Sigmoid colon (tissue), 7 donors: ENCODE results near the gene SLC31A2. TPM values are rescaled to one million over a fixed set of nuclear protein-coding genes. Genes with fewer than 3 reads are reported as not detected.

Source experiments
- DNase-seq: peaks from one replicate; pipeline ENCODE4 v3.0.0-alpha.2; 2019
- H3K27ac ChIP-seq, 4 donors: fragments of 200-600 bp; sonication (generic); one replicate each; pipeline ENCODE4 v1.5.1; 2016 to 2019; ENCODE audit warnings: mild to moderate bottlenecking in 1 of 4
- H3K27me3 ChIP-seq, 3 donors: fragments of 200-600 bp; sonication (generic); one replicate each; pipeline ENCODE4 v1.5.1; 2019; ENCODE audit warnings: mild to moderate bottlenecking in 1 of 3
- H3K36me3 ChIP-seq, 4 donors: fragments of 200-600 bp; sonication (generic); one replicate each; pipeline ENCODE4 v1.5.1; 2016 to 2019
- H3K4me1 ChIP-seq, 4 donors: fragments of 200-600 bp; sonication (generic); one replicate each; pipeline ENCODE4 v1.5.1; 2017 to 2019
- H3K4me3 ChIP-seq, 4 donors: fragments of 200-600 bp; sonication (generic); one replicate each; pipeline ENCODE4 v1.5.1; 2017 to 2019; ENCODE audit warnings: mild to moderate bottlenecking in 2 of 4, moderate library complexity in 1 of 4
- H3K9me3 ChIP-seq, 4 donors: fragments of 200-600 bp in 3 of 4; sonication (generic) in 3 of 4; one replicate each; pipeline versions ENCODE4 v1.5.1 to v1.6.1; 2013 to 2019
- EP300 ChIP-seq, 4 donors: sonication (generic); formaldehyde crosslinking; IDR thresholded peaks; one replicate each; pipeline ENCODE4 v1.6.1; 2017; ENCODE audit warnings: antibody characterized with exemption in 4 of 4
- POLR2A ChIP-seq, 2 donors: fragments of 450-650 bp; IDR thresholded peaks; one replicate each; pipeline ENCODE4 v1.6.1; 2016; ENCODE audit warnings: antibody characterized with exemption in 2 of 2, mild to moderate bottlenecking in 2 of 2, moderate library complexity in 2 of 2
- POLR2AphosphoS5 ChIP-seq, 4 donors: sonication (generic); formaldehyde crosslinking; IDR thresholded peaks; one replicate each; pipeline ENCODE4 v1.6.1; 2017; ENCODE audit warnings: antibody characterized with exemption in 4 of 4
- WGBS, 2 donors: extraction: QIAGEN DNeasy Blood & Tissue Kit; methylation state at CpG; one replicate each; pipeline ENCODE4 v1.1.7; 2013; 5-methylcytosine and 5-hydroxymethylcytosine counted together
- intact Hi-C: fragments of 100-400 bp; cut with DNase I; formaldehyde crosslinking; loops from one replicate; pipeline ENCODE4 v1.15.1; 2023
- polyA plus RNA-seq, 3 donors: library from polyadenylated mRNA; stranded (reverse); fragments of 200-250 nt; gene quantifications; one replicate each; pipeline ENCODE4 v1.2.3, GENCODE V29; 2013
- total RNA-seq, 4 donors: library from RNA; depleted of rRNA; stranded (reverse); fragments of >200 nt; gene quantifications; one replicate each; pipeline ENCODE4 v1.1.0, GENCODE V29; 2016
- TF ChIP-seq, protein P1 (sequence below), 4 experiments: fragments of 450-650 bp in 3 of 4; fragments of 200-600 bp in 1 of 4; IDR thresholded peaks; one replicate each; pipeline ENCODE4 v1.5.1; 2016 to 2019; ENCODE audit warnings: antibody characterized with exemption in 4 of 4, mild to moderate bottlenecking in 3 of 4, moderate library complexity in 2 of 4
- donor health status: healthy with polysubstance abuse.
- donor health status: Bipolar disorder and iron deficiency.
- donor health status: healthy.

Gene SLC31A2
- total and polyA plus RNA-seq, 7 donors = 4.5 to 19.9 (median 10.8) TPM

- intact Hi-C loops = no loop called here
- TF ChIP-seq, protein P1, sequence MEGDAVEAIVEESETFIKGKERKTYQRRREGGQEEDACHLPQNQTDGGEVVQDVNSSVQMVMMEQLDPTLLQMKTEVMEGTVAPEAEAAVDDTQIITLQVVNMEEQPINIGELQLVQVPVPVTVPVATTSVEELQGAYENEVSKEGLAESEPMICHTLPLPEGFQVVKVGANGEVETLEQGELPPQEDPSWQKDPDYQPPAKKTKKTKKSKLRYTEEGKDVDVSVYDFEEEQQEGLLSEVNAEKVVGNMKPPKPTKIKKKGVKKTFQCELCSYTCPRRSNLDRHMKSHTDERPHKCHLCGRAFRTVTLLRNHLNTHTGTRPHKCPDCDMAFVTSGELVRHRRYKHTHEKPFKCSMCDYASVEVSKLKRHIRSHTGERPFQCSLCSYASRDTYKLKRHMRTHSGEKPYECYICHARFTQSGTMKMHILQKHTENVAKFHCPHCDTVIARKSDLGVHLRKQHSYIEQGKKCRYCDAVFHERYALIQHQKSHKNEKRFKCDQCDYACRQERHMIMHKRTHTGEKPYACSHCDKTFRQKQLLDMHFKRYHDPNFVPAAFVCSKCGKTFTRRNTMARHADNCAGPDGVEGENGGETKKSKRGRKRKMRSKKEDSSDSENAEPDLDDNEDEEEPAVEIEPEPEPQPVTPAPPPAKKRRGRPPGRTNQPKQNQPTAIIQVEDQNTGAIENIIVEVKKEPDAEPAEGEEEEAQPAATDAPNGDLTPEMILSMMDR (IDR thresholded peaks at IDR 0.05) = no peak
- TF ChIP-seq EP300 (IDR thresholded peaks at IDR 0.05) (no peak), POLR2A (IDR thresholded peaks at IDR 0.05) (no peak), POLR2AphosphoS5 (IDR thresholded peaks at IDR 0.05) (no peak)
These were observed 25.3 kb upstream of the SLC31A2 start for GRCh38 chr9:113125386-113126035.

DNA sequence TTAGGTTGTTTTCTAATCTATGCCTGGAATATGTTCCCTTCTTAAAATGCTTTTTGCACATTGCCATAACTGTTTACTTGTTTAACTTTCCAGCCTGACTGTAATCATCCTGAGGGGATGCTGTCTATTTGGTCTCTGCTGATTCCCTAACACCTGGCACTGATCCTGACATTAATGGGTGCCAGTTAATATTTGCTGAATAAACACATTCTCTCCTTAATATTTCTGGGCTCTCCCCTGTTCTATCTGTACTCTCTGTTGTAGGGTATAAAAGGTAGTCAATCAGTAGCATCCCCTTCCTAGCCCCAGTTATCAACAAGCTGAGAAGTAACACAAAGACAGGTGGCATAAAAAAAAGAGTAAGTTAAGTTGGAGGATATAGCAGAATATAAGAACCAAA, 21.3 kb upstream of the SLC31A2 start:
- no peak for DNase-seq
- intact Hi-C loops = no loop called here
- no peak overlapping the region for H3K27ac ChIP-seq
- H3K27me3 ChIP-seq = peaks cover 0 to 7% (median 0%) of the 10 kb centered on the region in 3 donors
- H3K9me3 ChIP-seq = peaks cover 0 to 3% (median 0%) of the 10 kb centered on the region in 4 donors
- no peaks in the 10 kb centered on the region for H3K4me1 ChIP-seq
- TF ChIP-seq EP300 (IDR thresholded peaks at IDR 0.05) = no peak
- no peak for TF ChIP-seq POLR2AphosphoS5 (IDR thresholded peaks at IDR 0.05)
- no peak for TF ChIP-seq POLR2A (IDR thresholded peaks at IDR 0.05)
- TF ChIP-seq, protein P1 (IDR thresholded peaks at IDR 0.05) = no peak
- H3K4me3 ChIP-seq = no peak overlapping the region
- no peaks in the 10 kb centered on the region for H3K36me3 ChIP-seq

More at GRCh38 chr9:113125386-113126035, 25.3 kb upstream of the SLC31A2 start:
- Histone ChIP-seq H3K36me3 (no peaks in the 10 kb centered on the region), H3K9me3 (peaks cover 0 to 3% (median 0%) of the 10 kb centered on the region in 4 donors), H3K27ac (no peak overlapping the region), H3K4me1 (no peaks in the 10 kb centered on the region), H3K27me3 (peaks cover 0 to 5% (median 0%) of the 10 kb centered on the region in 3 donors), H3K4me3 (no peak overlapping the region)
- DNase-seq = no peak
- WGBS, 2 donors = 68 to 69% methylated on average over 4 of the region's 4 CpGs

DNA sequence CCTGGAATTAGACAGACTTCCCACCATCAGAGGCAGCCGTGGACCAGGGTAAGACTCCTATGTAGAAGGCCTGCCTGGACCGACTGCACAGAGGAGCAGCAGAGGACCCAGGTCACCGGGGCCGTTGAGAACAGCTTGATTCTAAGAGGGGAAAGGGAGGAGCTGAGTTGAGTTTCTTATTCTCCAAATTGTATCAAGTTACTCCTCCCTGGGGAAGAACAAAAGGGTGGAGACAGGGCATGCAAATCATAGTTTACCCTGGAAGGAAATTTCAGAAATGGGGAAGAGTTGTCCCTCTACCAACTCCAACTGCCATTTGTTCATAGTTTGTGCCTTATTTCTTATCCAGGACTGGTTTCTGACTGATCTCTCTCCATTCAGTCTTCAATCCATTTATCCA, 20.9 kb upstream of the SLC31A2 start:
- Histone ChIP-seq H3K4me1 (no peaks in the 10 kb centered on the region), H3K36me3 (no peaks in the 10 kb centered on the region), H3K27me3 (peaks cover 0 to 7% (median 0%) of the 10 kb centered on the region in 3 donors), H3K27ac (no peak overlapping the region), H3K9me3 (peaks cover 0 to 3% (median 0%) of the 10 kb centered on the region in 4 donors), H3K4me3 (no peak overlapping the region)
- intact Hi-C loops = no loop called here
- 49 to 61% methylated on average over 4 of the region's 4 CpGs for WGBS, 2 donors
- no peak for TF ChIP-seq POLR2AphosphoS5 (IDR thresholded peaks at IDR 0.05)
- TF ChIP-seq EP300 (IDR thresholded peaks at IDR 0.05) = no peak
- no peak for TF ChIP-seq POLR2A (IDR thresholded peaks at IDR 0.05)
- TF ChIP-seq, protein P1 (IDR thresholded peaks at IDR 0.05) = no peak
- no peak for DNase-seq

- Histone ChIP-seq H3K27me3 (peaks cover 0 to 7% (median 0%) of the 10 kb centered on the region in 3 donors), H3K36me3 (no peaks in the 10 kb centered on the region), H3K9me3 (peaks cover 0 to 3% (median 0%) of the 10 kb centered on the region in 4 donors), H3K4me3 (no peak overlapping the region), H3K4me1 (no peaks in the 10 kb centered on the region), H3K27ac (no peak overlapping the region)
- WGBS, 2 donors = 5 to 17% methylated on average over 3 of the region's 3 CpGs
- DNase-seq = no peak
- TF ChIP-seq POLR2A (IDR thresholded peaks at IDR 0.05) (no peak), EP300 (IDR thresholded peaks at IDR 0.05) (no peak), POLR2AphosphoS5 (IDR thresholded peaks at IDR 0.05) (no peak)
- TF ChIP-seq, protein P1 (IDR thresholded peaks at IDR 0.05) = no peak
- intact Hi-C loops = no loop called here
These were observed 19.1 kb upstream of the SLC31A2 start for GRCh38 chr9:113131689-113132151.
